ENCODE data around the gene PKN1. TPM values are rescaled to one million over a fixed set of nuclear protein-coding genes. Genes with fewer than 3 reads are reported as not detected.

The PKN1 gene
- total and polyA plus RNA-seq, 4 donors = 13.7 to 41.6 (median 22.3) TPM

DNA sequence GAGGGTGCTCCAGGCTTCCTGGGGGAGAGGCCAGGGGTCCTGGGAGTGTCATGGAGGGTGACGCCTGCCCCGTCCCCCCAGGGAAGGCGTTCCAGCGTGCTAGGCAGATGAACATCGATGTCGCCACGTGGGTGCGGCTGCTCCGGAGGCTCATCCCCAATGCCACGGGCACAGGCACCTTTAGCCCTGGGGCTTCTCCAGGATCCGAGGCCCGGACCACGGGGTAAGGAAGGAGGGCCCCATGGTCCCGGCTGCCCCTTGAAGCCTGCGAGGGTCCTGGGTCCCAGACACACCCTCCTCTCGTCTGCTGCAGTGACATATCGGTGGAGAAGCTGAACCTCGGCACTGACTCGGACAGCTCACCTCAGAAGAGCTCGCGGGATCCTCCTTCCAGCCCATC is 30.6 kb downstream of the PKN1 start:
- Histone ChIP-seq H3K27me3 (ENCODE audit: control insufficient read depth in 4 of 4, insufficient read depth in 4 of 4, low read length in 3 of 4) (no peaks in the 10 kb centered on the region), H3K9me3 (ENCODE audit: control insufficient read depth in 4 of 4, low read length in 3 of 4) (no peaks in the 10 kb centered on the region), H3K36me3 (ENCODE audit: control insufficient read depth in 4 of 4, insufficient read depth in 3 of 4, low read depth in 1 of 4, low read length in 3 of 4) (peaks cover 10 to 41% (median 16%) of the 10 kb centered on the region in 4 donors), H3K4me1 (ENCODE audit: control insufficient read depth in 4 of 4, insufficient read depth in 4 of 4, low read length in 3 of 4) (no peaks in the 10 kb centered on the region), H3K27ac (ENCODE audit: low read depth in 1 of 2, low read length in 2 of 2) (no peak overlapping the region), H3K9ac (ENCODE audit: low read depth in 1 of 2, low read length in 2 of 2) (no peak overlapping the region), H3K4me3 (ENCODE audit: low read depth in 1 of 3, low read length in 3 of 3) (no peak overlapping the region)
- TF ChIP-seq, protein P1, sequence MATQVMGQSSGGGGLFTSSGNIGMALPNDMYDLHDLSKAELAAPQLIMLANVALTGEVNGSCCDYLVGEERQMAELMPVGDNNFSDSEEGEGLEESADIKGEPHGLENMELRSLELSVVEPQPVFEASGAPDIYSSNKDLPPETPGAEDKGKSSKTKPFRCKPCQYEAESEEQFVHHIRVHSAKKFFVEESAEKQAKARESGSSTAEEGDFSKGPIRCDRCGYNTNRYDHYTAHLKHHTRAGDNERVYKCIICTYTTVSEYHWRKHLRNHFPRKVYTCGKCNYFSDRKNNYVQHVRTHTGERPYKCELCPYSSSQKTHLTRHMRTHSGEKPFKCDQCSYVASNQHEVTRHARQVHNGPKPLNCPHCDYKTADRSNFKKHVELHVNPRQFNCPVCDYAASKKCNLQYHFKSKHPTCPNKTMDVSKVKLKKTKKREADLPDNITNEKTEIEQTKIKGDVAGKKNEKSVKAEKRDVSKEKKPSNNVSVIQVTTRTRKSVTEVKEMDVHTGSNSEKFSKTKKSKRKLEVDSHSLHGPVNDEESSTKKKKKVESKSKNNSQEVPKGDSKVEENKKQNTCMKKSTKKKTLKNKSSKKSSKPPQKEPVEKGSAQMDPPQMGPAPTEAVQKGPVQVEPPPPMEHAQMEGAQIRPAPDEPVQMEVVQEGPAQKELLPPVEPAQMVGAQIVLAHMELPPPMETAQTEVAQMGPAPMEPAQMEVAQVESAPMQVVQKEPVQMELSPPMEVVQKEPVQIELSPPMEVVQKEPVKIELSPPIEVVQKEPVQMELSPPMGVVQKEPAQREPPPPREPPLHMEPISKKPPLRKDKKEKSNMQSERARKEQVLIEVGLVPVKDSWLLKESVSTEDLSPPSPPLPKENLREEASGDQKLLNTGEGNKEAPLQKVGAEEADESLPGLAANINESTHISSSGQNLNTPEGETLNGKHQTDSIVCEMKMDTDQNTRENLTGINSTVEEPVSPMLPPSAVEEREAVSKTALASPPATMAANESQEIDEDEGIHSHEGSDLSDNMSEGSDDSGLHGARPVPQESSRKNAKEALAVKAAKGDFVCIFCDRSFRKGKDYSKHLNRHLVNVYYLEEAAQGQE (IDR thresholded peaks at IDR 0.05) = no peak
- TF ChIP-seq, protein P2, sequence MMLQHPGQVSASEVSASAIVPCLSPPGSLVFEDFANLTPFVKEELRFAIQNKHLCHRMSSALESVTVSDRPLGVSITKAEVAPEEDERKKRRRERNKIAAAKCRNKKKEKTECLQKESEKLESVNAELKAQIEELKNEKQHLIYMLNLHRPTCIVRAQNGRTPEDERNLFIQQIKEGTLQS (IDR thresholded peaks at IDR 0.05) = no peak
- no peak for TF ChIP-seq YY1 (IDR thresholded peaks at IDR 0.05)
- no peak for TF ChIP-seq JUND (IDR thresholded peaks at IDR 0.05)
- TF ChIP-seq RXRA (IDR thresholded peaks at IDR 0.05) = no peak
- TF ChIP-seq TAF1 (conservative IDR thresholded peaks at IDR 0.05) = no peak
- TF ChIP-seq HNF4G (IDR thresholded peaks at IDR 0.05) = no peak
- no peak for TF ChIP-seq GABPA (IDR thresholded peaks at IDR 0.05 in 1 of 2, conservative IDR thresholded peaks at IDR 0.05 in 1 of 2)
- TF ChIP-seq, protein P3, sequence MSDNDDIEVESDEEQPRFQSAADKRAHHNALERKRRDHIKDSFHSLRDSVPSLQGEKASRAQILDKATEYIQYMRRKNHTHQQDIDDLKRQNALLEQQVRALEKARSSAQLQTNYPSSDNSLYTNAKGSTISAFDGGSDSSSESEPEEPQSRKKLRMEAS (IDR thresholded peaks at IDR 0.05) = no peak
- TF ChIP-seq EGR1 (IDR thresholded peaks at IDR 0.05; ENCODE audit: low read depth in 2 of 2) = no peak
- TF ChIP-seq, protein P4, sequence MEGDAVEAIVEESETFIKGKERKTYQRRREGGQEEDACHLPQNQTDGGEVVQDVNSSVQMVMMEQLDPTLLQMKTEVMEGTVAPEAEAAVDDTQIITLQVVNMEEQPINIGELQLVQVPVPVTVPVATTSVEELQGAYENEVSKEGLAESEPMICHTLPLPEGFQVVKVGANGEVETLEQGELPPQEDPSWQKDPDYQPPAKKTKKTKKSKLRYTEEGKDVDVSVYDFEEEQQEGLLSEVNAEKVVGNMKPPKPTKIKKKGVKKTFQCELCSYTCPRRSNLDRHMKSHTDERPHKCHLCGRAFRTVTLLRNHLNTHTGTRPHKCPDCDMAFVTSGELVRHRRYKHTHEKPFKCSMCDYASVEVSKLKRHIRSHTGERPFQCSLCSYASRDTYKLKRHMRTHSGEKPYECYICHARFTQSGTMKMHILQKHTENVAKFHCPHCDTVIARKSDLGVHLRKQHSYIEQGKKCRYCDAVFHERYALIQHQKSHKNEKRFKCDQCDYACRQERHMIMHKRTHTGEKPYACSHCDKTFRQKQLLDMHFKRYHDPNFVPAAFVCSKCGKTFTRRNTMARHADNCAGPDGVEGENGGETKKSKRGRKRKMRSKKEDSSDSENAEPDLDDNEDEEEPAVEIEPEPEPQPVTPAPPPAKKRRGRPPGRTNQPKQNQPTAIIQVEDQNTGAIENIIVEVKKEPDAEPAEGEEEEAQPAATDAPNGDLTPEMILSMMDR (IDR thresholded peaks at IDR 0.05; ENCODE audit: low read depth, low read length, missing input control) = no peak
- TF ChIP-seq, protein P5, sequence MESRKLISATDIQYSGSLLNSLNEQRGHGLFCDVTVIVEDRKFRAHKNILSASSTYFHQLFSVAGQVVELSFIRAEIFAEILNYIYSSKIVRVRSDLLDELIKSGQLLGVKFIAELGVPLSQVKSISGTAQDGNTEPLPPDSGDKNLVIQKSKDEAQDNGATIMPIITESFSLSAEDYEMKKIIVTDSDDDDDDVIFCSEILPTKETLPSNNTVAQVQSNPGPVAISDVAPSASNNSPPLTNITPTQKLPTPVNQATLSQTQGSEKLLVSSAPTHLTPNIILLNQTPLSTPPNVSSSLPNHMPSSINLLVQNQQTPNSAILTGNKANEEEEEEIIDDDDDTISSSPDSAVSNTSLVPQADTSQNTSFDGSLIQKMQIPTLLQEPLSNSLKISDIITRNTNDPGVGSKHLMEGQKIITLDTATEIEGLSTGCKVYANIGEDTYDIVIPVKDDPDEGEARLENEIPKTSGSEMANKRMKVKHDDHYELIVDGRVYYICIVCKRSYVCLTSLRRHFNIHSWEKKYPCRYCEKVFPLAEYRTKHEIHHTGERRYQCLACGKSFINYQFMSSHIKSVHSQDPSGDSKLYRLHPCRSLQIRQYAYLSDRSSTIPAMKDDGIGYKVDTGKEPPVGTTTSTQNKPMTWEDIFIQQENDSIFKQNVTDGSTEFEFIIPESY (IDR thresholded peaks at IDR 0.05) = no peak
- TF ChIP-seq FOXA1 (IDR thresholded peaks at IDR 0.05) = no peak
- no peak for TF ChIP-seq FOXA2 (IDR thresholded peaks at IDR 0.05)
- 96% methylated on average over 21 of the region's 21 CpGs for WGBS
- DNase-seq (ENCODE audit: low spot score) = no peak

DNA sequence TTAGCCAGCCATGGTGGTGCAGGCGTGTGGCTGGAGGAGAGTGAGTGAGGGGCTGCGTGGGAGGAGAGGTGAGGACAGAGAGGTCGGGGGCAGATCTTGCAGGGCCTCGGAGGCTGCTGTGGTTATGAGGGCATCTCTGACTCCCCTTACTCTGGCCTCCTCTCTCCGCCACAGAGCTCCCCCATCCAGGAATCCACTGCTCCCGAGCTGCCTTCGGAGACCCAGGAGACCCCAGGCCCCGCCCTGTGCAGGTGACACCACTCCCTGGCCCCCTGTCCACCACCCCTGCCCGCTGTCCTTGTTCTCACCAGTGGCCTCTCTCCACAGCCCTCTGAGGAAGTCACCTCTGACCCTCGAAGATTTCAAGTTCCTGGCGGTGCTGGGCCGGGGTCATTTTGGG is 34.3 kb downstream of the PKN1 start:
- 92% methylated on average over 12 of the region's 12 CpGs for WGBS
- peaks cover 15 to 46% (median 17%) of the 10 kb centered on the region in 4 donors for H3K36me3 ChIP-seq (ENCODE audit: control insufficient read depth in 4 of 4, insufficient read depth in 3 of 4, low read depth in 1 of 4, low read length in 3 of 4)
- TF ChIP-seq GABPA (IDR thresholded peaks at IDR 0.05 in 1 of 2, conservative IDR thresholded peaks at IDR 0.05 in 1 of 2) (no peak), NR2F2 (IDR thresholded peaks at IDR 0.05) (no peak), SP1 (IDR thresholded peaks at IDR 0.05) (no peak), FOXA2 (IDR thresholded peaks at IDR 0.05) (no peak), EGR1 (IDR thresholded peaks at IDR 0.05; ENCODE audit: low read depth in 2 of 2) (no peak), YY1 (IDR thresholded peaks at IDR 0.05) (no peak), RXRA (IDR thresholded peaks at IDR 0.05) (no peak), RAD21 (IDR thresholded peaks at IDR 0.05) (no peak)
- TF ChIP-seq, protein P5 (IDR thresholded peaks at IDR 0.05) = no peak
- TF ChIP-seq, protein P3 (IDR thresholded peaks at IDR 0.05) = no peak
- TF ChIP-seq, protein P1 (IDR thresholded peaks at IDR 0.05) = no peak

More for the DNA sequence above, 34.3 kb downstream of the PKN1 start:
- H3K4me1 ChIP-seq (ENCODE audit: control insufficient read depth in 4 of 4, insufficient read depth in 4 of 4, low read length in 3 of 4) = peaks cover 0 to 6% (median 3%) of the 10 kb centered on the region in 4 donors
- H3K4me3 ChIP-seq (ENCODE audit: low read depth in 1 of 3, low read length in 3 of 3) = no peak overlapping the region
- peaks cover 0 to 3% (median 0%) of the 10 kb centered on the region in 4 donors for H3K27me3 ChIP-seq (ENCODE audit: control insufficient read depth in 4 of 4, insufficient read depth in 4 of 4, low read length in 3 of 4)
- no peak overlapping the region for H3K27ac ChIP-seq (ENCODE audit: low read depth in 1 of 2, low read length in 2 of 2)
- no peaks in the 10 kb centered on the region for H3K9me3 ChIP-seq (ENCODE audit: control insufficient read depth in 4 of 4, low read length in 3 of 4)
- DNase-seq (ENCODE audit: low spot score) = no peak
- H3K9ac ChIP-seq (ENCODE audit: low read depth in 1 of 2, low read length in 2 of 2) = no peak overlapping the region

Data from liver (tissue), 9 donors.